Activated gamma-delta T cell treated with Interleukin-2 at 50 U/mL for 16 hours (primary cell): ENCODE measurements around the gene MEOX1.
"Not testable (repeated sequence)": the region's sequence is repeated elsewhere in the genome, so short reads cannot be mapped to it uniquely, and the experiment has no call there.

Experiments
- DNase-seq: peaks from one replicate; pipeline ENCODE4 v3.0.0-alpha.2; 2020

The MEOX1 gene

DNA sequence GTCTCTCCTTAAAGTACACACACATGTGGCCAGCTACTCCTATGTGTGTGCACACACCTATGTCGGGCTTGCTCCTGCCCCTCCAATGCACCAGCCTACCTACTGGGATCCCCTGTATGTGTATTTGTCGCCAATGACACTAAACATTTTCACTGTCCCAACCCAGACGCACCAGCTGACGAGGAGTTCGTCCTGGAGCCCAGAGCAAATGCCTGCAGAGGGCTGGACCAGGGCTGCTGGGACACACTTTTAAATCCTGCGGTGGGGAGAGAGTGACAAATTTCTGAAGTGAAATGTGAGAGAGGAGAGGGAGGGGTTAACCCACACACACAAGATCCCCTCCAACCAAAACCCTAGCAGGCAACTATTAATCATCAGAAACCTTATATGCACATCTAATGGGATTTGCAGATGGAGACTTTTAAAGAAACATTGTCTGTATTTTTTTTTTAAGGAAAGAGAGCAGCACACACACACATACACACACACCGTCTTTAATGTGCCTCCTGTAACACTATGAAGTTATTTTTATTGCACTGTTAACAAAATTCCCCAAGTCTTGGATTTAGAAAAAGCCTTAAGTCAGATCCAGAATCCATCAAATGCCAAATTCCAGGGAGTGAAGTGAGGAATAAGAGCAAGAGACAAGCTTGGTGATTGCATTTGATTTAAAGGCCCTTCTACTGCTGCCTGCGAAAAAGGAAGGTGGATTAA, at the start of gene MEOX1:
Gene MEOX1, minus strand, starts transcription at position 224 of the 714 bp plus-strand sequence. CDS start 388 bp downstream, outside the sequence.
- no peak for DNase-seq

- DNase-seq, result no peak
Measured at GRCh38 chr17:43710101-43710500, 48.4 kb upstream of the MEOX1 start.

DNA sequence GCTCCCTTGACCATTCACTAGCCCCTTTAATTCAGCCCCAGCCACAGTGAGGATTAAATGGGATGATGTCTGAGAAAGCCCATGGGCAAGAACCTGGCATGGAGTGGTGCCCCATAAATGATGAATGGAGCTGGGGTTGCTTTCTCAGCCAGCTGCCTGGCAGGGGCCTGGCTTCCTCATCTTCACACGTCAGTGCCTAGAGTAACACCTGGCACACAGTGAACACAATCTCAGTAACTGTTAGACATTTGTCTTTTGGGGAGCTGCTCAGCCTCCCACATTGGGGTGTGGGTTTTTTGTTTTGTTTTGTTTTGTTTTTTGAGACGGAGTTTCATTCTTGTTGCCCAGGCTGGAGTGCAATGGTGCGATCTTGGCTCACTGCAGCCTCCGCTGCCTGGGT, 47.5 kb upstream of the MEOX1 start:
- no peak for DNase-seq

GRCh38 chr17:43707184-43707583, 45.5 kb upstream of the MEOX1 start:
- no peak for DNase-seq

DNA sequence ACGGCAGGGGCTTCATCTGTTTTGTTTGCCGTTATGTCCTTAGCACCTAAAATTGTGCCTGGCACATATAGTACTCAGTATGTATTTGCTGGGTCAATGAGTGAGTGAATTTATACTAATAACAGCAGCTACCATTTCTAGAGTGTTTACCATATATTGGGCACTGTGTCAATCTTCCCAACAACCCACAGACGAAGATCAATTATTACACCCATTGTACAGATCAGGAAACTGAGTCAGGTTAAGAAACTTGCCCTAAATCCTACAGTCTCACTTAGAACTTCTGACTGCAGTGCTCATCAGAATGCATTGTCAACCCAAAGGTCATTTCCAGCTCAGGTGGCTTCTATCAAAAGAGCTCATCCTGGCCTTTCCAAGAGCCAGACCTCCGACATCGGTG, 44.5 kb upstream of the MEOX1 start:
- no peak for DNase-seq

DNA sequence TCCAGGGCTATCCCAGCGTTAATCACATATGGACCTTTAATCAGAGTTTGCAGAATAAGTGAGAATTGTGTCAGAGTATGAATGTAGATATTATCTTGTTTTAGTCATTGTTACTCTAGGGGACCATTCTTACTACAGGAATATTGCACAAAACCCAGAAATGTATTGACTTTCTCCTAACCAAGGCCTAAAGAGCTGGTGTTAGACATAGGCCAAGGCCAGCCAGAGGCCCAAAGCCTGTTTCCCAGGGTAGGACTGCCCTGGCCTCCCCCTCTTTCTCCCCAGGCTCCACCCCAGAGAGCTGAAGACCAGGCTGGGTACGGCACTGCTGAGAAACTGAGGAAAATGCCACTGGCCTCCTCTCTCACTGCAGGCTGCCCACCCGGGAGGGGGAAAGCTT, 41.9 kb upstream of the MEOX1 start:
- DNase-seq, result no peak

- DNase-seq, result no peak
Measured at GRCh38 chr17:43702637-43703036, 40.9 kb upstream of the MEOX1 start.

GRCh38 chr17:43701318-43701743, 39.6 kb upstream of the MEOX1 start:
- DNase-seq, result peak; percentile 40

GRCh38 chr17:43699438-43699756, 37.7 kb upstream of the MEOX1 start:
- no peak for DNase-seq

DNA sequence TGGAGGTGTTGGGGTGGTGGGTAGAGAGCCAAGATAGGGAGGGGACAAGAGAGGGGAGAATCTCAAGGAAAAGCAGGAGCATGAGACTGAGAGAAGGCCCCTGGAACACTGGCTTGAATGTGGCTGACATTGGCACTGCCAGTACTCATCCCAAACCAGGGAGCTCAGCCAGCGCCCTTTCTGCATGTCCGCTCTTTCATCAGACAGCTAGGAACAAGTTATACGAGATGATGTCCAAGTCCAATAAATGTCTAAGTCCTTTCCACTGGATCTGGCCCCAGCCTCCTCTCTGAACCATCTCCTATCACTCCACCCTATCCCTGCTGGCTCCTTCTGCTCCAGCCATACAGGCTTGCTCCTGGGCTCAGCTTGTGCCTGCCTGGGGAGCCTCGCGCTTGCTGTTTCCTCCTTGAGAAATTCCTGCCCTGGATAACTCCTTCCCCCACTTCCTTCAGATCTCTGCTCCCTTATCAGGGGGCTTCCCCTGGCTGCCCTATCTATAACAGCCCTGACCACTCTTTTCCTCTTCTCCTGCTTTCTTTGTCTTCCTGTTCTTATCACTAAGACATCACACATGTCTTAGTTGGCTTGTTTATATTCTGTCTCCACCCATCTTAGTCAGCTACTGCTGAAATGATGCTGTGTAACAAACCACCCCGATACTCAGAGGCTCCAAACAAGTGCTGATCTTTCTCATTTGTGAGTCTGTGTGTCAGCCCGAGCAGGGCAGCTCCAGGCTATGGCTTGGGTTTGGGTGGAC, 37.1 kb upstream of the MEOX1 start:
- no peak for DNase-seq

- no peak for DNase-seq
Measured at GRCh38 chr17:43697937-43698336, 36.2 kb upstream of the MEOX1 start.

GRCh38 chr17:43696891-43697290, 35.2 kb upstream of the MEOX1 start:
- no peak for DNase-seq

GRCh38 chr17:43695970-43696865, 34.5 kb upstream of the MEOX1 start:
- DNase-seq, result no peak

GRCh38 chr17:43694081-43694870, 32.6 kb upstream of the MEOX1 start:
- peak; percentile 74 for DNase-seq

DNA sequence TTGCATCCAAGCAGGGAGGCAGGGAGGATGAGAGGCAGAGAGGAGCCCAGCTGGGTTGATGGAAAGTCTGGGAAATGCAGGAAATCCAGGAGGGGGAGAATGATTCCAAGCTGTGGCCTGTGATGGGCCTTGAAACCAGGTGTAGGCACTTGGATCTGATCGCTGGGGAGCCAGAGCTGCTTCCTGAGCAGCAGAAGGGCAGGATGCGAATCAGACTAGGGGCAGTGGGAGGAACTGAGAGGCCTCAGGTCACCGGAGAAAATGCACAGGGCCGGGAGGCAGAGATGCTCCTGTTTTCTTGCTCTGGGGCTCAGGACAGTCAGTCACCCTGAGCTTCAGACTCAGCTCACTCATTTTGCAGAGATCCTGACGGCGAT, 29.6 kb upstream of the MEOX1 start:
- DNase-seq, result no peak

GRCh38 chr17:43690624-43691316, 29.0 kb upstream of the MEOX1 start:
- no peak for DNase-seq

GRCh38 chr17:43689814-43690213, 28.1 kb upstream of the MEOX1 start:
- DNase-seq, result no peak

DNA sequence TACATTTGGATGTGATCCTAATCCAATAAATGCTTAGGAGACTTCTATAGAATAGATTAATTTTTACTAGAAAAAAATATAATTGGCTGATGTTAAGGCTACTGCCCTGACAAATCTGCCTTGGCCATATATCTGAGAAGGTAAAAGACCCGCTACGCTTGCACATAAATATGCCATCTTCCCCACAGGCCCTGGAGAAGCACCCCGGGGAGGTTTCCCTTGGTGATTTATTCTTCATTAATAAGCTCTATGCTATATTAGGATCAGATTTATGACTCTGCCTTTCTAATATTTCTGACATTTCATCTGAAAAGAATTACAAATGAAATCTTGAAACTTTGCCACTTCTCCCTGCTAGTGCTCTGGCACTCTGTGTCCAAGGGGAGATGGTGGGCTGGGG, 27.4 kb upstream of the MEOX1 start:
- DNase-seq, result no peak

GRCh38 chr17:43686957-43687356, 25.2 kb upstream of the MEOX1 start:
- DNase-seq, result not testable (repeated sequence)

DNA sequence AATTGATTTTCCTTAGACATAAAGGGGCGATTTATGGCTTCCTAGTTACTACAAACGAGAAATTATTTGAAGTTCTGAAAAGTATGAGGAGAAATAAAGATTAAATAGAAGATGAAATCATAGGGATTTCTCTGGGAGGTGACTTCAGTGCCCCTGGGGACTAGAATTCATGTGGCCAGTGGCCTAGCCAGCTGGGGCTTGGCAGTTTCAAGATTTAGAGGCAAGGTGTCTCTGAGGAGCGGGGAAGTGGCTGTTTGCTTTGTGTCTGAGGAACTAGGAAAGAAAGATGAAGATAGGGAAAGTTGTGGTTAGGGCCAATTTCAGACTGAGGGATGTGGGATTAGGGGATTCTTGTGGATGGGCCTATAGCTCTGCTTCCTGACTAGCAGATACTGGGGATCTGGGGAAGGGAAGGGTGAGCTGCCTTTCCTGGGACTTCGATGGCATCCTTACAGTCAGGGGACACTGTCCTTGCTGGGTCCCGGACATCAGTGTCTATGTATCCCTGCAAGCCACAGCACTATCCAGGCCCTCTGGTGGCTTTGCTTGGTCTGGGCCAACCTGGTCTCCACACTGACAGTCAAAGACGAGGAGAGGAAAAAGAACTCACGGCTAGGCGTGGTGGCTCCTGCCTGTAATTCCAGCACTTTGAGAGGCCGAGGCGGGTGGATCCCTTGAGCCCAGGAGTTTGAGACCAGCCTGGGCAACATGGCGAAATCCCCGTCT, 22.4 kb upstream of the MEOX1 start:
- DNase-seq, result no peak

- no peak for DNase-seq
Measured at GRCh38 chr17:43680461-43680860, 18.7 kb upstream of the MEOX1 start.
